IPS-18a (cell line): ENCODE data around the gene MFSD1.
A peak's percentile ranks its signal among the peaks of the same experiment; 100 is the strongest.

Source experiments
- H3K27ac ChIP-seq: one replicate; pipeline ENCODE4 v1.5.1; 2013; ENCODE audit warnings: low read length
- H3K27me3 ChIP-seq: one replicate; pipeline ENCODE4 v1.6.1; 2013; ENCODE audit warnings: mild to moderate bottlenecking, low read length; ENCODE audit not compliant: control insufficient read depth, insufficient read depth
- H3K36me3 ChIP-seq: one replicate; pipeline ENCODE4 v1.6.1; 2013; ENCODE audit warnings: low read depth, low read length; ENCODE audit not compliant: control insufficient read depth
- H3K4me1 ChIP-seq: one replicate; pipeline ENCODE4 v1.6.1; 2013; ENCODE audit warnings: low read depth, low read length; ENCODE audit not compliant: control insufficient read depth
- H3K4me3 ChIP-seq: one replicate; pipeline ENCODE4 v1.5.1; 2013; ENCODE audit warnings: low read length
- H3K9ac ChIP-seq: one replicate; pipeline ENCODE4 v1.6.1; 2013; ENCODE audit warnings: mild to moderate bottlenecking, low read length, moderate library complexity
- H3K9me3 ChIP-seq: one replicate; pipeline ENCODE4 v1.6.1; 2013; ENCODE audit warnings: low read depth, low read length; ENCODE audit not compliant: control insufficient read depth

MFSD1 gene

GRCh38 chr3:158794936-158795518 lies 6.8 kb upstream of the MFSD1 start:
- Histone ChIP-seq H3K4me3 (no peak overlapping the region), H3K36me3 (no peaks in the 10 kb centered on the region), H3K4me1 (no peaks in the 10 kb centered on the region), H3K27me3 (peaks cover 15% of the 10 kb centered on the region), H3K27ac (no peak overlapping the region), H3K9me3 (no peaks in the 10 kb centered on the region), H3K9ac (no peak overlapping the region)

- Histone ChIP-seq H3K9ac (peak overlapping the region; percentile 29), H3K27me3 (peaks cover 43% of the 10 kb centered on the region), H3K9me3 (no peaks in the 10 kb centered on the region), H3K36me3 (no peaks in the 10 kb centered on the region), H3K4me3 (peak overlapping the region; percentile 78), H3K27ac (no peak overlapping the region), H3K4me1 (peaks cover 6% of the 10 kb centered on the region)
These were observed 653 bp upstream of the MFSD1 start for GRCh38 chr3:158801201-158801600.

DNA sequence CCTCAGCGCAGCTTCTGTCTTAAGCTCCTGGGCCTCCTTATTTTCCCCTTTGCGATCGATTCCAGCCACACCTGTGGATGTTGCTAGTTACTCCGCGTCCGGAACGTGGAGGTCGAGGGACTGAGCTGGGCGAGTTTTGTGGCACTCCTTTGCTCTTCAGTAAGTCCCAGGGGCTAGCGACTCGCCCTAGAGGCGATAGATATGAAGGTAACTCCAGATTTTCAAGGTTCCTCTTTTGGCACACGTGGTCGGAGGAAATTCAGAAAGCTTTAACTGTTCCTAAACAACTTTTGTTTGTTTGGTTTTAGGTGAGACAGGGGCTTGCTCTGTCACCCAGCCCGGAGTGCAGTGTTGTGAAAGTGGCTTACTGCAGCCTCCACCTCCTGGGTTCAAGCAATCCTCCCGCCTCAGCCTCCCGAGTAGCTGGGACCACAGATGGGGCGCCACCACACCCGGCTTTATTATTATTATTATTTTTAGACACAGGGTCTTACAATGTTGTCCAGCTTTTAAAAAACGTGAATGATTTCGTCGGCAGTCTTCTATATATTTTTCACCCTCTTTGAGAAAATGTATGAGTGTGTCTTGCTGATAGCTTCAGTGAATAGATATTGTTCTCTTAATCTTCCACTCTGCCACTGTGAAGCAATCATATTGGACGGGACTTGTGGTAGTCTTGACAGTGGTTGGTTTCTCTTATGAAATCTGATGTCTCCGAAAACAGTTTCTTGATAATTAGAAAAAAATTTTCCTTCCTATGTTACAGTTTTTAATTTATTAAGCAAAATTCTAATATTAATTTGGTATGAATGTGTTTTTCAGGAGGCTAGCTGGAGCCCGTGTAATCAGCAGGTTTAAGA lies 785 bp downstream of the MFSD1 start:
- Histone ChIP-seq H3K27ac (no peak overlapping the region), H3K4me3 (peak overlapping the region; percentile 78), H3K9me3 (no peaks in the 10 kb centered on the region), H3K9ac (peak overlapping the region; percentile 27), H3K4me1 (peaks cover 6% of the 10 kb centered on the region), H3K36me3 (no peaks in the 10 kb centered on the region), H3K27me3 (peaks cover 43% of the 10 kb centered on the region)

DNA sequence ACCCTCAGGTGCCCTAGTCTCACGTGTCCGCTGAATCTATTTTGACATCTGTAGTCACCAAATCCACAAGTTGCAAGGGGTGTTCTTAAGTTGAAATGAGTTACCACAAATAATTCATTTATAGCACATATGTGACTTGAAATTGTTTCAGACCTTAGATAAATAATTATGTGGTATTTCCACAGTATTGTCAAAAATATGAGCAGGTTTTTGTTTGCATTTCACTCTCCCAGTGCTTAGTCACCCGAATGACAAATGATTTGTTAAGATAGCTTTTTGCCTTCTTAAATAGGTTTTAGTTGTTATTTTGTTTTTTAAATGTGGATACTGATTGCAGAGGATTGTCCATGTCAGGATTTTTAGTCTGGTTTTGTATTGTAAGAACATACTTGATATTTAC lies 2.6 kb downstream of the MFSD1 start:
- Histone ChIP-seq H3K36me3 (no peaks in the 10 kb centered on the region), H3K27me3 (peaks cover 31% of the 10 kb centered on the region), H3K27ac (no peak overlapping the region)

GRCh38 chr3:158808697-158809096 lies 6.8 kb downstream of the MFSD1 start:
- Histone ChIP-seq H3K9ac (no peak overlapping the region), H3K27ac (no peak overlapping the region)

More for the DNA sequence above, 2.6 kb downstream of the MFSD1 start:
- no peaks in the 10 kb centered on the region for H3K9me3 ChIP-seq
- no peak overlapping the region for H3K4me3 ChIP-seq
- H3K9ac ChIP-seq, result no peak overlapping the region
- peaks cover 6% of the 10 kb centered on the region for H3K4me1 ChIP-seq

DNA sequence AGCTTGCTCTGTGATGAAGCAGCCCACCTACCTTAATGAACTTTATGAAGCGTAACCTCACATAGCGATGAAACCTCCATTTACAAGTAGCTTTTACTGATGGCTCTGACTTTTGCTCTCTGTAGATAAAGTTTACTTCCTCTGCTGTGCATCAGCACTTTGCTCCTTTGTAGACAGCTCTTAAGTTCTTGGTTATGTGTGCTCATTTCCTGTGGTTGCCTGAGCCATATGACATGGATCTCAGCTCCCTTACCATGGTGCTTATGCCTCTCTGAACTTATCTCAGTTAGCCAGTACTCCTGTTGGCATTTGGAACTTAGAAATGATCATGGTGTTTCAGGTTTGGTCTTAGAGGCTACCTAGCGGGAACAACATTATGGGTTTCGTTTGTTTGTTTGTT lies 7.8 kb downstream of the MFSD1 start:
- Histone ChIP-seq H3K9ac (no peak overlapping the region), H3K27ac (no peak overlapping the region), H3K4me1 (no peaks in the 10 kb centered on the region), H3K36me3 (no peaks in the 10 kb centered on the region), H3K27me3 (no peaks in the 10 kb centered on the region), H3K9me3 (no peaks in the 10 kb centered on the region), H3K4me3 (no peak overlapping the region)

More at GRCh38 chr3:158808697-158809096, 6.8 kb downstream of the MFSD1 start:
- H3K27me3 ChIP-seq, result no peaks in the 10 kb centered on the region
- H3K4me3 ChIP-seq, result no peak overlapping the region
- H3K36me3 ChIP-seq, result no peaks in the 10 kb centered on the region
- no peaks in the 10 kb centered on the region for H3K4me1 ChIP-seq
- H3K9me3 ChIP-seq, result no peaks in the 10 kb centered on the region

DNA sequence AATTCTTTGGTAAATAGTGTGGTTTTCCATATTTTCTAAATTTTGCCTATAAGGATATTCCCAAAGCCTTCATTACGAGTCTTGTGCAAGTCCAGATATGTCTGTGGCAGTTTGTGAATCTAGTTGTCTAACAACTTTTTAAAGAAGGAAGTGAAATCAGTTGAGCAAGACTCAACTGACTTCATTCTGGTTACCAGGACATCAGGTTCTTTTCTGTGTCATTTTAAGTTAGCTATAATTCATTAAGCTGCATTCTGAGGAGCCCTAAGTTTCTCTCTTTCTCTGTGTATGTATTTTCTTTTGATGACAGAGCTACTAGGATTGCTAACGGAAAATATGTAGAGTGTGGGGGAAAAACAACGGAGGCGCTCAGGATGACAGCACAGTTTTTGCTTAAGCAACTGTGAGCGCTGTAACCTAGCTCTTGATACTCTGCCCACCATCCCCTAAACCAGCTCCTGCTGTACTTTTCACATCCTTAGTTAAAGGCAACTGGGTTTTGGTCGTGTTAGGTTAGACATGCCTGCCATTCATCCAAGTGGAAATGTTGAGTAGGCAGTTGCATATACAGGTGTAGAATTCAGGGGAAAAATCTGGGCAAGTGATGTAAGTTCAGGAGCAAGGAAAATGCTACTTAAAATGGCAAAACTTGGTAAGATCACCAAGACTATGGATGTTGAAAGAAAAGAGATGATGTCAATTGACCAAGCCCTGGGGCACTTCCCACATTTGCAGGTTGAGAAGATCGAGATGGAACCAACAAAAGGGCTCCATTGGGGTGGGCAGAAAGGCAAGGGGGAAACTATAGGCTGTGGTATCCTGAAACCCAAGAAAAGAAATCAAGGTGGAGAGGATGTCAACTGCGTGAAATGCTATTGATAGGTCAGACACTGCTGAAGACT lies 9.2 kb downstream of the MFSD1 start:
- Histone ChIP-seq H3K4me3 (no peak overlapping the region), H3K9ac (no peak overlapping the region), H3K27me3 (no peaks in the 10 kb centered on the region), H3K4me1 (no peaks in the 10 kb centered on the region), H3K36me3 (no peaks in the 10 kb centered on the region), H3K27ac (no peak overlapping the region), H3K9me3 (no peaks in the 10 kb centered on the region)

GRCh38 chr3:158819282-158819681 lies 17.4 kb downstream of the MFSD1 start:
- Histone ChIP-seq H3K27me3 (no peaks in the 10 kb centered on the region), H3K9me3 (no peaks in the 10 kb centered on the region), H3K9ac (no peak overlapping the region), H3K36me3 (no peaks in the 10 kb centered on the region), H3K4me1 (no peaks in the 10 kb centered on the region), H3K27ac (no peak overlapping the region), H3K4me3 (no peak overlapping the region)

- Histone ChIP-seq H3K36me3 (no peaks in the 10 kb centered on the region), H3K9me3 (no peaks in the 10 kb centered on the region), H3K4me1 (no peaks in the 10 kb centered on the region), H3K4me3 (no peak overlapping the region), H3K27me3 (no peaks in the 10 kb centered on the region), H3K27ac (no peak overlapping the region), H3K9ac (no peak overlapping the region)
These were observed 18.7 kb downstream of the MFSD1 start for GRCh38 chr3:158820521-158820920.

DNA sequence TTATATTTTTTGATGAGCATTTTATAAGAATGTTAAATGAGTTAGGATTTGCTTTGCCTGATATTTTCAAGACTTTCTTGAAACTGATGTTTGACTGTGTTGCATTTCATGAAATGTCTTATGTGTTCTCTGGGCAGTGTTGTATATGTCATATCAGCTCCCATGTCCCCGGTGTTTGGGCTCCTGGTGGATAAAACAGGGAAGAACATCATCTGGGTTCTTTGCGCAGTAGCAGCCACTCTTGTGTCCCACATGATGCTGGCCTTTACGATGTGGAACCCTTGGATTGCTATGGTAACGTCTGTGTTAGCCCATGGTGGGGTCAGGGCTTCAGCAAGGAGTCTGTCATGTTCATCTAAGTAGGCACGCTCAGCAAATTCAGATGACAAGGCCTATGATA lies 20.0 kb downstream of the MFSD1 start:
- Histone ChIP-seq H3K36me3 (no peaks in the 10 kb centered on the region), H3K27me3 (no peaks in the 10 kb centered on the region), H3K27ac (no peak overlapping the region), H3K4me3 (no peak overlapping the region), H3K9ac (no peak overlapping the region), H3K4me1 (no peaks in the 10 kb centered on the region), H3K9me3 (no peaks in the 10 kb centered on the region)

- no peaks in the 10 kb centered on the region for H3K36me3 ChIP-seq
- no peaks in the 10 kb centered on the region for H3K4me1 ChIP-seq
- H3K27ac ChIP-seq, result no peak overlapping the region
- H3K4me3 ChIP-seq, result no peak overlapping the region
- no peak overlapping the region for H3K9ac ChIP-seq
- H3K9me3 ChIP-seq, result no peaks in the 10 kb centered on the region
- H3K27me3 ChIP-seq, result no peaks in the 10 kb centered on the region
These were observed 21.6 kb downstream of the MFSD1 start for GRCh38 chr3:158823426-158823825.
